IMR-90 (cell line): ENCODE data around the gene GLT8D2. TPM values are rescaled to one million over a fixed set of nuclear protein-coding genes. Genes with fewer than 3 reads are reported as not detected.

Experiments used
- ATAC-seq: fragments of 200-7000 bp; cut with Tn5 transposase; 2 replicates; pipeline ENCODE4 v1.9.1; 2020; ENCODE audit warnings: low read depth, mild to moderate bottlenecking, moderate library complexity
- BruUV-seq: library from RNA; stranded (reverse); fragments of 400-500 nt; replicated peaks from 2 replicates; lab custom pipeline; 2021; lab: Mats Ljungman, UMichigan
- CTCF ChIA-PET: fragments of 300-600 bp; formaldehyde crosslinking; extraction: SDS; loops from one replicate; lab custom pipeline; 2021; ENCODE audit warnings: antibody characterized with exemption; lab: Yijun Ruan, JAX
- POLR2A ChIA-PET: fragments of 300-600 bp; sonication (Branson Sonifier 250); formaldehyde crosslinking; loops from one replicate; lab custom pipeline; 2022; ENCODE audit warnings: antibody characterized with exemption; ENCODE audit not compliant: unreplicated experiment; lab: Charles Lee
- DNase-seq: peaks from one replicate; pipeline ENCODE4 v3.0.0; 2013
- H2AFZ ChIP-seq: replicated peaks from 2 replicates; pipeline ENCODE3; 2013; ENCODE audit warnings: low read length, mild to moderate bottlenecking; ENCODE audit not compliant: poor library complexity
- H2AK5ac ChIP-seq: 2 replicates; pipeline ENCODE4 v1.6.1; 2013; ENCODE audit warnings: low read depth, low read length, inconsistent platforms
- H2AK9ac ChIP-seq: replicated peaks from 2 replicates; pipeline ENCODE3; 2013; ENCODE audit warnings: mild to moderate bottlenecking, low read depth, low read length, moderate library complexity; ENCODE audit not compliant: poor library complexity
- H2BK120ac ChIP-seq: 2 replicates; pipeline ENCODE4 v1.6.1; 2013; ENCODE audit warnings: low read depth, low read length, inconsistent platforms
- H2BK15ac ChIP-seq: 3 replicates; pipeline ENCODE4 v1.6.1; 2013; ENCODE audit warnings: low read depth, low read length, inconsistent platforms
- H2BK20ac ChIP-seq: 2 replicates; pipeline ENCODE4 v1.6.1; 2013; ENCODE audit warnings: low read depth, mild to moderate bottlenecking, inconsistent platforms, low read length, moderate library complexity
- H2BK5ac ChIP-seq: 2 replicates; pipeline ENCODE4 v1.6.1; 2013; ENCODE audit warnings: mild to moderate bottlenecking, low read depth, low read length, inconsistent platforms; ENCODE audit not compliant: poor library complexity, severe bottlenecking
- H3K14ac ChIP-seq: replicated peaks from 2 replicates; pipeline ENCODE4 v1.6.1; 2013; ENCODE audit warnings: low read depth, low read length, inconsistent platforms
- H3K18ac ChIP-seq: 2 replicates; pipeline ENCODE4 v1.6.1; 2013; ENCODE audit warnings: low read depth, low read length, control low read depth
- H3K23ac ChIP-seq: 2 replicates; pipeline ENCODE4 v1.6.1; 2013; ENCODE audit warnings: low read depth, low read length, inconsistent platforms
- H3K27ac ChIP-seq: 2 replicates; pipeline ENCODE4 v1.5.1; 2013; ENCODE audit warnings: mild to moderate bottlenecking, control low read depth, low read length; ENCODE audit not compliant: insufficient read depth
- H3K27me3 ChIP-seq: 2 replicates; pipeline ENCODE4 v1.6.1; 2013; ENCODE audit warnings: low read length; ENCODE audit not compliant: control insufficient read depth, insufficient read depth
- H3K36me3 ChIP-seq: 2 replicates; pipeline ENCODE4 v1.6.1; 2013; ENCODE audit warnings: low read length, mixed read lengths; ENCODE audit not compliant: control insufficient read depth, insufficient read depth
- H3K4ac ChIP-seq: 2 replicates; pipeline ENCODE4 v1.6.1; 2013; ENCODE audit warnings: low read depth, low read length, inconsistent platforms
- H3K4me1 ChIP-seq: 2 replicates; pipeline ENCODE4 v1.6.1; 2013; ENCODE audit warnings: low read length, mixed read lengths; ENCODE audit not compliant: control insufficient read depth, insufficient read depth
- H3K4me2 ChIP-seq: 2 replicates; pipeline ENCODE4 v1.6.1; 2013; ENCODE audit warnings: low read depth, mild to moderate bottlenecking, control low read depth, low read length, moderate library complexity
- H3K4me3 ChIP-seq: 2 replicates; pipeline ENCODE4 v1.5.1; 2013; ENCODE audit warnings: low read depth, mild to moderate bottlenecking, control low read depth, low read length, moderate library complexity; ENCODE audit not compliant: insufficient read depth
- H3K56ac ChIP-seq: 2 replicates; pipeline ENCODE4 v1.6.1; 2013; ENCODE audit warnings: low read length, inconsistent platforms; ENCODE audit not compliant: insufficient read depth; ENCODE audit errors: extremely low read depth
- H3K79me1 ChIP-seq, 2 experiments: 2 replicates each; pipeline ENCODE4 v1.6.1; 2013; ENCODE audit warnings: low read length in 2 of 2, inconsistent platforms in 1 of 2, low read depth in 1 of 2
- H3K9ac ChIP-seq: 2 replicates; pipeline ENCODE4 v1.6.1; 2013; ENCODE audit warnings: low read depth, low read length, control low read depth
- H3K9me1 ChIP-seq: 2 replicates; pipeline ENCODE4 v1.6.1; 2013; ENCODE audit warnings: low read length, inconsistent platforms; ENCODE audit not compliant: insufficient read depth
- H3K9me3 ChIP-seq: 2 replicates; pipeline ENCODE4 v1.6.1; 2013; ENCODE audit warnings: low read length; ENCODE audit not compliant: control insufficient read depth, insufficient read depth
- H4K20me1 ChIP-seq: 2 replicates; pipeline ENCODE4 v1.6.1; 2013; ENCODE audit warnings: low read length, inconsistent platforms; ENCODE audit not compliant: insufficient read depth
- H4K5ac ChIP-seq: 2 replicates; pipeline ENCODE4 v1.6.1; 2013; ENCODE audit warnings: mild to moderate bottlenecking, low read depth, low read length, control low read depth
- H4K8ac ChIP-seq, 2 experiments: 2 replicates each; pipeline ENCODE4 v1.6.1; 2013; ENCODE audit warnings: low read depth in 2 of 2, low read length in 2 of 2, control low read depth in 1 of 2, inconsistent platforms in 1 of 2
- H4K91ac ChIP-seq: 2 replicates; pipeline ENCODE4 v1.6.1; 2013; ENCODE audit warnings: low read depth, low read length, inconsistent platforms; ENCODE audit not compliant: insufficient read depth
- CHD1 ChIP-seq: IDR thresholded peaks from 2 replicates; pipeline ENCODE4 v1.6.1; 2012; ENCODE audit warnings: low read depth, low read length, improper control_type of control experiment
- MAZ ChIP-seq: IDR thresholded peaks from 2 replicates; pipeline ENCODE4 v1.6.1; 2012; ENCODE audit warnings: low read depth, mild to moderate bottlenecking, low read length, improper control_type of control experiment, moderate library complexity, borderline replicate concordance
- NFE2L2 ChIP-seq: fragments of 150-350 bp; IDR thresholded peaks from 2 replicates; pipeline ENCODE4 v1.6.1; 2016; ENCODE audit warnings: low read depth, mild to moderate bottlenecking, low read length
- USF2 ChIP-seq: fragments of 150-350 bp; IDR thresholded peaks from 2 replicates; pipeline ENCODE4 v1.6.1; 2017; ENCODE audit warnings: mild to moderate bottlenecking, antibody characterized with exemption, low read length, low read depth
- WGBS, 2 experiments: methylation state at CpG; one replicate each; pipeline versions ENCODE4 v1.1.5 to v1.1.7; 2013; ENCODE audit warnings: missing lambda C conversion rate in 2 of 2; ENCODE audit not compliant: insufficient read length in 1 of 2; ENCODE audit errors: extremely low coverage in 2 of 2; 5-methylcytosine and 5-hydroxymethylcytosine counted together
- dilution Hi-C: fragments of 300-500 bp; cut with HindIII; formaldehyde crosslinking; loops from one replicate; pipeline ENCODE4 v1.14.3; 2018; ENCODE audit warnings: low sequenced_read_pairs; ENCODE audit not compliant: unreplicated experiment
- in situ Hi-C: fragments of 300-500 bp; cut with MboI; formaldehyde crosslinking; loops from 3 replicates; pipeline ENCODE4 v1.14.3; 2019; ENCODE audit warnings: low sequenced_read_pairs, inconsistent platforms, mixed read lengths
- intact Hi-C: fragments of 100-400 bp; cut with micrococcal nuclease; formaldehyde crosslinking; loops from 2 replicates; pipeline ENCODE4 v1.10.0; 2022
- polyA plus RNA-seq, 3 experiments: library from polyadenylated mRNA; depleted of rRNA; stranded (reverse); fragments of >200 nt; gene quantifications; 2 replicates each; pipeline ENCODE4 v1.2.3, GENCODE V29; 2012; ENCODE audit warnings: low replicate concordance in 1 of 3
- total RNA-seq: library from RNA; depleted of rRNA; stranded (reverse); fragments of >200 nt; gene quantifications from 2 replicates; pipeline ENCODE4 v1.2.3, GENCODE V29; 2012

GLT8D2 gene
- total and polyA plus RNA-seq, 2 of the 4 experiments (the other 2 are of a cell fraction), result 33.5 to 47.9 TPM

DNA sequence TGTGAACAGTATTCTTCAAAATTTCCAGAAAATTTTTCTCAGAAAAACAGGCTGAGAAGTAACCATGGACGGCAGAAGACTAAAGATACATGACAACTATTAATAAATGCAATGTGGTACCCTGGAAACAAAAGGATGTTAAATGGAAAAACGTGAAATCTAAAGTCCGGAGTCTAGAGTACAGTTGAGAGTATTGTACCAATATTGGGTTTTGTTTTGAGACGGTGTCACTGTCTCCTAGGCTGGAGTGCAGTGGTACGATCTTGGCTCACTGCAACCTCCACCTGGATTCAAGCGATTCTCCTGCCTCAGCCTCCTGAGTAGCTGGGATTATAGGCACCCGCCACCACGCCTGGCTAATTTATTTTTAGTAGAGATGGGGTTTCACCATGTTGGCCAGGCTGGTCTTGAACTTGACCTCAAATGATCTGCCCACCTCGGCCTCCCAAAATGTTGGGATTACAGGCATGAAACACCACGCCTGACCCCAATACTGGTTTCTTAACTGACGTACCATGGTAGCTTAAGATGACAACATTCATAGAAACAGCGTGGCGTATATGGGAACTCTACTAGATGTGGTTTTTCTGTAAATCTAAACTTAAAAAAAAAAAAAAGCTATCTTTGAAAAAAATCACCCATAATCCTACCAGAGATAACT, 101.1 kb downstream of the GLT8D2 start:
- CTCF ChIA-PET, result interaction anchor here (1.0 to 1.4 kb wide), 2 partner anchors 13 to 135 kb away, joined by 3 read pairs; no protein-coding TSS in a partner anchor
- no peak overlapping the region for H4K91ac ChIP-seq
- ATAC-seq (no peak), DNase-seq (no peak)
- POLR2A ChIA-PET, result interaction anchor here (0.5 kb wide), 1 partner anchor 15 kb away, joined by 3 read pairs; no protein-coding TSS in a partner anchor
- no peak overlapping the region for H2AK5ac ChIP-seq
- in situ Hi-C loops (no loop called here), dilution Hi-C loops (no loop called here), intact Hi-C loops (loop anchor here (10.0 kb wide), 1 partner anchor 376 kb away; no protein-coding TSS in a partner anchor)
- H3K23ac ChIP-seq, result no peak overlapping the region
- H3K9me1 ChIP-seq, result no peaks in the 10 kb centered on the region; the same call in 1 of the 2 replicates
- H2BK20ac ChIP-seq, result no peak overlapping the region
- no peak overlapping the region for H2AFZ ChIP-seq
- H2AK9ac ChIP-seq, result no peak overlapping the region
- no peak overlapping the region for H3K4me3 ChIP-seq
- H3K79me1 ChIP-seq, result peaks cover 28 to 34% of the 10 kb centered on the region in 2 experiments
- H3K56ac ChIP-seq, result no peak overlapping the region
- no peak for TF ChIP-seq NFE2L2
- TF ChIP-seq MAZ, result no peak
- no peak for TF ChIP-seq USF2
- TF ChIP-seq CHD1, result no peak
- no peak overlapping the region for H3K9ac ChIP-seq
- H4K20me1 ChIP-seq, result peaks cover 7% of the 10 kb centered on the region; the same call in 1 of the 2 replicates
- no peak overlapping the region for H2BK5ac ChIP-seq
- H3K4me1 ChIP-seq, result no peaks in the 10 kb centered on the region
- no peak overlapping the region for H3K14ac ChIP-seq
- no peak overlapping the region for H3K18ac ChIP-seq
- H3K27ac ChIP-seq, result no peak overlapping the region
- H3K4ac ChIP-seq, result no peak overlapping the region
- H4K8ac ChIP-seq, result no peak overlapping the region
- 92% methylated on average over 2 of the region's 13 CpGs; no CpG with 5 or more reads in 1 of the 2 experiments for WGBS, 2 experiments
- peaks cover 56% of the 10 kb centered on the region for H3K36me3 ChIP-seq
- no peak overlapping the region for H4K5ac ChIP-seq
- no peaks in the 10 kb centered on the region for H3K27me3 ChIP-seq
- H2BK120ac ChIP-seq, result no peak overlapping the region
- H2BK15ac ChIP-seq, result no peak overlapping the region
- BruUV-seq, result no TSS peak
- no peak overlapping the region for H3K4me2 ChIP-seq
- H3K9me3 ChIP-seq, result no peaks in the 10 kb centered on the region
